NCI-H510A treated with DMSO at 0.1 percent for 48 hours (cell line): ENCODE measurements around the gene COL11A2.

Source experiments
- DNase-seq: peaks from one replicate; lab custom pipeline; 2025; lab: John Stamatoyannopoulos, UW

COL11A2 gene

GRCh38 chr6:33171880-33172687, 20.2 kb downstream of the COL11A2 start:
- DNase-seq = no peak

DNA sequence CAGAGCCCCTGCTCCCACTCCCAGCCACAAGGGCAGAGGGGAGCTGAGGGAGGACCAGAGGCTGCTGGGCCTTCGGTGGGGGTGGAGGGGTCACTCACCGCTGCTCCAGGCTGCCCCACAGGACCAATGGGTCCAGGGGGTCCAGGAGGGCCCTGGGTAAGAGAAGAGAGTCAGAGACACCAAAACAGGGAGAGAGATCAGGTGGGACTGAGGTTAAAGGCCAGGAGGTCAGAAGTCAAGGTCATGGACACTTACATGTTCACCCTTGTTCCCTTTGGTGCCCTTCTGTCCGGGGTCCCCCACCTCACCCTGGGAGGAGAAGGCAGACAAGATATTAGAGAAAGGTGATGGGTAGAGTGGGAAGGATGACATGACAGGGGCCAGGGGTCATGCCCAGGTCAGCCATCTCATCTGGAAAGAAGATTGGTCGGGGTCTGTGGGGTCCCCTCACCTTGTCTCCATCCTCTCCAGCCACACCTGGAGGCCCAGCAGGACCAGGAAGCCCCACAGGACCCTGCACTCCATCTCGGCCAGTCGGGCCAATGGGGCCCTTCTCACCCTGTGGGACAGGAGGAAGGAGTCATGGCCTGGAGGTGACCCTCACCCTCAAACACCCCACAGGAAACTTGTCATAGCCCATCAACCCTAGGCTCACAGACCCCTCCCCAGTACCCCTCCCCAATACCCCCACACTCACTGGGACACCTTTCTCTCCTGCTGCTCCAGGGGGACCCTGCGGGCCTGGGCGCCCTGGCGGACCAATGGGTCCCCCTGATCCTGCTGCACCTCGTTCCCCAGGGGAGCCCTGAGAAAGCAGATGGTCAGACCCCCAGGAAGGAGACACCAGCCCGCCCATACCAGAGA, 21.0 kb downstream of the COL11A2 start:
- DNase-seq = no peak

DNA sequence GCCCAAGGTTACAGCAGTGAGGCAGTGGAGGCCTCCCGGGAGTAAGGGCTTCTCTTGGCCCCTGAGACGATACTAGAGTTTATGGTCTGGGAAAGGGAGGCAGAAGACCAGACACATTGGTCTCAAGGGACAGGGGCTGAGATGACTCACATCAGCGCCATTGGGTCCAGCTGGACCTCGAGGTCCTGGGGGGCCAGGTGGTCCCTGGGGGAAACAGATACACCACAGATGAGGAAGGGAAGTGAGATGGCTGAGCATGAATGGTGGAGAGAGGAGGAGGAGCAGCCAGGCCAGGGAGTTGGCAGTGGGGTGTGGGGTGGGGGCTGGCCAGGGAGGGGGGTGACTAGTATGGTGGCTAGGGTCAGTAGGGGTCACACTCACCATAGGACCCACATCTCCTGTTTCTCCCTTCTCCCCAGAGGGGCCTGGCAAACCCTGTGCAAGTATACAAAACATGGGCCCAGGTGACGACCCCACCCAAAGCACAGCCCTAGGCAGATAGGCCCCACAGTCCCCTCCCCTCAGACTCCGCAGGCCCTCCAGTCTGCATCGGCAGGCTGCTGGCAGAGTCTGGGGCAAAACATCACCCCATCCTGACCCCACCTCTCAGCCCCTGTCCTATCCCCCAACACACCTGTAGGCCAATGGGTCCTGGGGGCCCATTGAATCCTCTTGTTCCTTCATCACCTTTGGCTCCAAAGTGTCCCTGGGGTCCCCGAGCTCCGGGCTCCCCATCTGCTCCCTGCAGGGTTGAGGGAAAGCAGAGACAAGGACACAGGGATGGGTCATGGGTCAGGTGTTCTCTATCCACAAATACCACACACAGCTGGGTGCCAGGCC, 21.9 kb downstream of the COL11A2 start:
- no peak for DNase-seq

DNA sequence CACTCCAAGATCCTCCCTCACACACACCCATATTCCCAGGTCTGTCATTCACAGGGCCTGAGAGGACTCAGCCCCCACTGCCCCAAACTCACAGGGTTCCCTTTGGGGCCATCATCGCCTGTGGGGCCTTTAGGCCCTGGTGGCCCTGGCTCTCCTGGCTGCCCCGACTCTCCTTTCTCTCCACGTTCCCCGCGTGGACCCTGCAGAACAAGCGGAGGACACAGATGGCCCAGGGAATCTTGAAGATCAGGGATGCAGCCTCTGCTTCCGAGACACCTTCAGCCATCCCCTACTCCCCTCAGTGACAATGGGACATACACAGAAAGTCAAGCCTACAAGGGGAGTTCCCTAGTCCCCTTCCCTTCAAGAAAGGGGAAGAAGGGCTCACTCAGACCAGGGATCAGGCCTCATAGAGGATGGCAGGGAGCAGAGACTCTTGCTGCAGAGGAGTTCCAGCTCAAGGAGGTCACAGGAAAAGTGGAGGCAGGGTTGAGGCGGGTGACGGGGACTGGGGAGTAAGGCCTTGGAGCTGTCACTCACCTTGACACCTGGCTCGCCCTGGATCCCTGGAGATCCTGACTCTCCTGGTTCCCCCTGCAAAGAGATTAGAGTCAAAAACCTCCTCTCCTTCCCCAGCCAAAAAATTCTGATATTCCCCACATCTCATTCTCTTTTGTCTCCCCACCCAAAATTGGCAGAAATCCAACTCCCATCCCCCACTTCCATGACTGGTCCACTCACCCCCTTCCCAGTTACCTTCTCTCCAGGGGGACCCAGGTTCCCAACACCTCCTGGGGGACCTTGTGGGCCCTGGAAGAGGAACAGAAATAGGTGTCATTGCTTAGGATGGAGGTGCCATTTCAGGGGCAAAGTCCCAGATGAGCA, 22.7 kb downstream of the COL11A2 start:
- DNase-seq = no peak

DNA sequence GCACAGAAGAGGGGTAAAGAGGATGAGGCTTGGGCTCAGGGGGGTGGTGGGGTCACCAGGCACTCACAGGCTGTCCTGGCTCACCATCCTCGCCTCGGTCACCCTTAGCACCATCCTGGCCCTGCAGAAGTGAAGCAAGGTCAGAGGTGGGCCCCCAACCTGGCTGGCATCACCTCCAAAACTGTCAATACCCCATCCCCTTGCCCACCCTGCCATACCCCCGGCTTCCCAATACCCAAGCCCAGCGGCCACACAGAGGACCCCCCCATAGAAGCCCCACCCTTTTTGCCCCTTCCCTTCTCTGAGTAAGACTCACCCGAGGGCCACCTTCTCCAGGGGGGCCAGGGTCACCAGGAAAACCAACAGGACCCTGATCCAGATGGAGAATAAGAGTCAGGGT, 23.6 kb downstream of the COL11A2 start:
- DNase-seq = no peak

DNA sequence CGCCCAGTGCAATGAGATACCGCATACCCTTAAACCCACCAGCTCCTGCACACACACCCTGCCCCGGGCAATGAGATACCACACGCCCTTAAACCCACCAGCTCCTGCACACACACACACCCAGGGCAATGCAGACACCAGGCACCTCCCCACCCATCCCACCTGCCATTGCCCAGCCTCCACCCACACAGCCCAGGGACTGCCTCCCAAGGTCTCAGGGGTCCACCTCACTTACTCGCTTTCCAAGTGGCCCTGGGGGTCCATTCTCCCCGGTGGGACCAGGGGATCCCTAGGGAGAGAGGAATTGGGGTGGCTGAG, 24.0 kb downstream of the COL11A2 start:
- DNase-seq = no peak

- no peak for DNase-seq
These were observed 24.6 kb downstream of the COL11A2 start for GRCh38 chr6:33167374-33168283.

DNA sequence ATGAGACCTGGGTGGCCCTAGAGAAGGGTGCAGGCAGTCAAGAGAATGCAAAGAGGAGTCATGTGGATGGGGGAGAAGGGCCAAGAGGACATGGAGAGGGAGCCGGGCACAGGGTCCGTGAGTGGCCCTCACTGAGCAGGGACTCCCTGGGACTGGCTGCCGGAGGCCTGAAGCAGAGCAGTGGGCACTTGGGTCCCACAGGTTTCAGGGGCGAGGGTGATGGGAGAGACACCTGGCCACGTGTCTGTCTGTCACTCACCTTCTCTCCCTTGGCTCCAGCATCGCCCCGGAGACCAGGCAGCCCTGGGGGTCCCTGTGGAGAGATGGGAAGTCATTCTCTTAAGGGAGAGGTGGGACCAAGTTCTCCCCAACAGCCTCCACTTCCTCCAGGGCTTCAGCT, 25.5 kb downstream of the COL11A2 start:
- no peak for DNase-seq

GRCh38 chr6:33166363-33166762, 25.9 kb downstream of the COL11A2 start:
- no peak for DNase-seq

DNA sequence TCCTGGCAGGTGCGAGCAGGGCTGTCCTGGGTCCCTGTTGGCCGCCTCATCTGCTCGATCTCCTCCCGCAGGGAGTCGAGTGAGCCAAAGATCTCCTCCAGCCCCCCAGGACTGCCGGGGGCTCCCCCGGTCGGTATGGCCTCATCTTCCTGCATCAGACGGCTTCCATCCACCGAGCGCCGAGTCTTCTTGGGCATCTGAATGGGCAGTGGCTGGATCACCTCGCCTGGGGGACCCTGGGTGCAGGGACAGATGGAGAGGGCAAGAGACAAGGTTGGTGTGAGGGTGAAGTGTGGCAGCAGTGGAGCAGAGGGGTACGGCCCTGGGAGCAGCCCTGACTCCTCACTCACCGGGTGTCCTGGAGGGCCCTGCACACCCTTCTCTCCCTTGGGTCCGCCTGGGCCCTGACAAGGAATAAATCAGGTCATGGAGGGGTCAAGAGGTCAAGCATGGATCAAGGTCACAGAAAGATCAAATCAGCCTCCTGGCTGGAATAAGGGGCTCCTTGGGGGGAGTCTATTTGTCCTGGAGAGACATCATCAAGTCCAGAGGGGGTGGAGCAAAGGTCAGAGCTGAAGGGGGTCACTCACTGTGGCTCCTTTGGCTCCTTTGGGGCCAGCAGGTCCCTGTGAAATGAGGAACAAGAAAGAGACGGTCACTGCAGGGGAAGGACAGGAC, 26.5 kb downstream of the COL11A2 start:
- no peak for DNase-seq

- DNase-seq = no peak
These were observed 27.4 kb downstream of the COL11A2 start for GRCh38 chr6:33164665-33165373.

- DNase-seq = no peak
These were observed 28.1 kb downstream of the COL11A2 start for GRCh38 chr6:33164176-33164575.

GRCh38 chr6:33163540-33163939, 28.7 kb downstream of the COL11A2 start:
- no peak for DNase-seq

GRCh38 chr6:33161354-33162331, 30.6 kb downstream of the COL11A2 start:
- peak; percentile 55 for DNase-seq

- DNase-seq = no peak
These were observed 31.4 kb downstream of the COL11A2 start for GRCh38 chr6:33160728-33161344.

GRCh38 chr6:33160096-33160495, 32.2 kb downstream of the COL11A2 start:
- DNase-seq = no peak

DNA sequence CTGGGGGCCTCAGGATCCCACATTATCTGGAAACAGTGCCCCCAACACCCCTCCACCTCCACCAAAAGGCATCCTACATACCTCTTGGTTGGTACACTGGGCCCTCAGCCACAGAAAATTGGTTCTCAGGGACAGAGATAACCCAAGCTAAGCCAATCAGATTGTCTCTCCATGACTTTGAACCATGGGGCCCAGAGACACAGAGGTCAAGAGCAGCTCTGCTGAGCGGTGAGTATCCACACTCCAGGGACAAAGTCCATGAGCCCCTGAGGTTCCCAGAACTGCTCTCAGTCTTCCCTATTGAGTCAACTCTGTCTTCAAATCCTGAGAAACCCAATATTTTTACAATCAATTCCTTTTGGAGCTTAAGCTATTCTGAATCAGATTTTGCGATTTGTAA, 35.3 kb downstream of the COL11A2 start:
- DNase-seq = no peak
